ENCODE results near the gene CCDC158. TPM values are rescaled to one million over a fixed set of nuclear protein-coding genes. Genes with fewer than 3 reads are reported as not detected.
"Not testable (repeated sequence)": the region's sequence is repeated elsewhere in the genome, so short reads cannot be mapped to it uniquely, and the experiment has no call there.

The CCDC158 gene
- total and polyA plus RNA-seq, 2 donors (not counting 3 experiments of a cell fraction or from before 2014, with no cell fraction given), result not detected

DNA sequence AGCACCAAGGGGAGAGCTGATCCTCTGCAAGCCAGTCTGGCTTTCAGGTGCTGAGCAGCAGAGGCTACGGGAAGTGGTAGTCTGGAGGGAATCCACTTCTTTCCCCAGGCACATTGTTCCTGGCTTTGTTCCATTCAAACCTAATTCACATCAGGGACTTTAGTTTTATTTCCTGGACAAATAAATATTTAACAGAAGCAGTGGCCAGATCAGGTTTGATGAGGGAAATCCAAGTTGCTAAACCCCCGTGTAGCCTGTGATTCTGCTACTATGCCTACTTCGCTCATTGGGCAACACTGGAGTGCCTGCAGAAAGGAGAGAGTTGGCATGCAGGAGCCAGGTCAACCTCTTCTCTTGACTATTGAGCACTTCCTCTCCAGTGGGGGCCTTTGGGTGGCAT, 128.2 kb downstream of the CCDC158 start:
- Histone ChIP-seq H3K27me3 (ENCODE audit: control insufficient read depth in 2 of 2, insufficient read depth in 2 of 2, low read length in 2 of 2) (peaks cover 5 to 11% of the 10 kb centered on the region in 2 experiments), H3K9me1 (replicated peaks; ENCODE audit: control insufficient read depth, extremely low read depth, insufficient read depth, low read length) (no peaks in the 10 kb centered on the region), H3K9ac (replicated peaks; ENCODE audit: extremely low read depth, insufficient read depth, low read length) (no peak overlapping the region), H3K4me3 (replicated peaks in 1 of 3; ENCODE audit: insufficient read depth in 1 of 3, low read depth in 1 of 3, low read length in 3 of 3) (no peak overlapping the region), H4K20me1 (replicated peaks; ENCODE audit: control insufficient read depth, extremely low read depth, insufficient read depth, low read length) (no peaks in the 10 kb centered on the region), H2AFZ (ENCODE audit: low read depth, low read length) (no peak overlapping the region), H3K4me1 (ENCODE audit: control insufficient read depth, extremely low read depth, insufficient read depth, low read length) (no peaks in the 10 kb centered on the region), H3K4me2 (ENCODE audit: insufficient read depth, low read length) (no peak overlapping the region), H3K36me3 (ENCODE audit: control insufficient read depth in 2 of 2, extremely low read depth in 1 of 2, insufficient read depth in 2 of 2, low read length in 2 of 2) (no peaks in the 10 kb centered on the region), H3K9me3 (replicated peaks; ENCODE audit: control insufficient read depth, insufficient read depth, low read length) (no peaks in the 10 kb centered on the region), H3K79me2 (ENCODE audit: control insufficient read depth, insufficient read depth, low read length) (no peaks in the 10 kb centered on the region), H3K27ac (ENCODE audit: insufficient read depth, low read depth, low read length) (no peak overlapping the region)
- TF ChIP-seq EZH2 (IDR thresholded peaks at IDR 0.05; ENCODE audit: borderline replicate concordance, low read depth, low read length, severe bottlenecking) (no peak), MYC (IDR thresholded peaks at IDR 0.05; ENCODE audit: low read depth, low read length) (no peak), GATA2 (IDR thresholded peaks at IDR 0.05; ENCODE audit: insufficient read depth, insufficient read length, low read depth, low read length) (no peak), JUN (IDR thresholded peaks at IDR 0.05; ENCODE audit: borderline replicate concordance, insufficient read depth, insufficient read length, low read depth) (no peak), POLR2AphosphoS5 (IDR thresholded peaks at IDR 0.05; ENCODE audit: insufficient read depth, low read depth, low read length) (no peak), FOS (IDR thresholded peaks at IDR 0.05; ENCODE audit: borderline replicate concordance, insufficient read depth, low read length) (no peak), POLR2A (IDR thresholded peaks at IDR 0.05; ENCODE audit: low read depth, low read length) (no peak)
- TF ChIP-seq, protein P1, sequence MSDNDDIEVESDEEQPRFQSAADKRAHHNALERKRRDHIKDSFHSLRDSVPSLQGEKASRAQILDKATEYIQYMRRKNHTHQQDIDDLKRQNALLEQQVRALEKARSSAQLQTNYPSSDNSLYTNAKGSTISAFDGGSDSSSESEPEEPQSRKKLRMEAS (IDR thresholded peaks at IDR 0.05; ENCODE audit: insufficient read depth, insufficient read length), result no peak
- TF ChIP-seq, protein P2, sequence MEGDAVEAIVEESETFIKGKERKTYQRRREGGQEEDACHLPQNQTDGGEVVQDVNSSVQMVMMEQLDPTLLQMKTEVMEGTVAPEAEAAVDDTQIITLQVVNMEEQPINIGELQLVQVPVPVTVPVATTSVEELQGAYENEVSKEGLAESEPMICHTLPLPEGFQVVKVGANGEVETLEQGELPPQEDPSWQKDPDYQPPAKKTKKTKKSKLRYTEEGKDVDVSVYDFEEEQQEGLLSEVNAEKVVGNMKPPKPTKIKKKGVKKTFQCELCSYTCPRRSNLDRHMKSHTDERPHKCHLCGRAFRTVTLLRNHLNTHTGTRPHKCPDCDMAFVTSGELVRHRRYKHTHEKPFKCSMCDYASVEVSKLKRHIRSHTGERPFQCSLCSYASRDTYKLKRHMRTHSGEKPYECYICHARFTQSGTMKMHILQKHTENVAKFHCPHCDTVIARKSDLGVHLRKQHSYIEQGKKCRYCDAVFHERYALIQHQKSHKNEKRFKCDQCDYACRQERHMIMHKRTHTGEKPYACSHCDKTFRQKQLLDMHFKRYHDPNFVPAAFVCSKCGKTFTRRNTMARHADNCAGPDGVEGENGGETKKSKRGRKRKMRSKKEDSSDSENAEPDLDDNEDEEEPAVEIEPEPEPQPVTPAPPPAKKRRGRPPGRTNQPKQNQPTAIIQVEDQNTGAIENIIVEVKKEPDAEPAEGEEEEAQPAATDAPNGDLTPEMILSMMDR (IDR thresholded peaks at IDR 0.05; ENCODE audit: extremely low read depth in 1 of 2, insufficient read depth in 1 of 2, low read depth in 1 of 2, low read length in 2 of 2), result no peak
- ChIA-PET CTCF (no interaction called here), POLR2A (no interaction called here)
- dilution Hi-C loops (cut with MboI; ENCODE audit: extremely low pct_ligation_motif_present, low sequenced_read_pairs) (no loop called here), intact Hi-C loops (cut with micrococcal nuclease) (no loop called here)
- FAIRE-seq (no peak), DNase-seq (ENCODE audit: low read depth, low spot score) (no peak)
- BruUV-seq (replicated peaks), result no TSS peak

DNA sequence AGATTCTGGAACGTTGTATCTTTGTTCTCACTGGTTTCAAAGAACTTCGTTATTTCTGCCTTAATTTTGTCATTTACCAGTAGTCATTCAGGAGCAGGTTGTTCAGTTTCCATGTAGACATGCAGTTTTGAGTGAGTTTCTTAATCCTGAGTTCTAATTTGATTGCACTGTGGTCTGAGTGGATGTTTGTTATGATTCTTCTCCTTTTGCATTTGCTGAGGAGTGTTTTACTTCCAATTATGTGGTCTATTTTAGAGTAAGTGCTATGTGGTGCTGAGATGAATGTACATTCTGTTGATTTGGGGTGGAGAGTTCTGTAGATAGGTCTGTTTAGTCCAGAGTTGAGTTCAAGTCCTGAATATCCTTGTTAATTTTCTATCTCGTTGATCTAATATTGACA, 133.1 kb downstream of the CCDC158 start:
- intact Hi-C loops (cut with micrococcal nuclease); DNase-seq (ENCODE audit: low read depth, low spot score); H3K9me1 ChIP-seq (replicated peaks; ENCODE audit: control insufficient read depth, extremely low read depth, insufficient read depth, low read length); H3K9ac ChIP-seq (replicated peaks; ENCODE audit: extremely low read depth, insufficient read depth, low read length); H3K9me3 ChIP-seq (replicated peaks; ENCODE audit: control insufficient read depth, insufficient read depth, low read length); dilution Hi-C loops (cut with MboI; ENCODE audit: extremely low pct_ligation_motif_present, low sequenced_read_pairs); BruUV-seq (replicated peaks); H3K27ac ChIP-seq (ENCODE audit: insufficient read depth, low read depth, low read length); H3K36me3 ChIP-seq (ENCODE audit: control insufficient read depth in 2 of 2, extremely low read depth in 1 of 2, insufficient read depth in 2 of 2, low read length in 2 of 2); FAIRE-seq; H2AFZ ChIP-seq (ENCODE audit: low read depth, low read length); H3K79me2 ChIP-seq (ENCODE audit: control insufficient read depth, insufficient read depth, low read length); H3K27me3 ChIP-seq (ENCODE audit: control insufficient read depth in 2 of 2, insufficient read depth in 2 of 2, low read length in 2 of 2); H3K4me2 ChIP-seq (ENCODE audit: insufficient read depth, low read length); CTCF ChIA-PET; H3K4me1 ChIP-seq (ENCODE audit: control insufficient read depth, extremely low read depth, insufficient read depth, low read length); POLR2A ChIA-PET; H3K4me3 ChIP-seq (replicated peaks in 1 of 3; ENCODE audit: insufficient read depth in 1 of 3, low read depth in 1 of 3, low read length in 3 of 3); H4K20me1 ChIP-seq (replicated peaks; ENCODE audit: control insufficient read depth, extremely low read depth, insufficient read depth, low read length): not testable (repeated sequence)

All from endothelial cell of umbilical vein (primary cell).